ENCODE measurements around the gene CELSR2.
"Not testable (repeated sequence)": the region's sequence is repeated elsewhere in the genome, so short reads cannot be mapped to it uniquely, and the experiment has no call there.

- not testable (repeated sequence) for TF ChIP-seq CTCF (IDR thresholded peaks at IDR 0.05; ENCODE audit: low read depth, low read length); MYC (IDR thresholded peaks at IDR 0.05; ENCODE audit: low read depth, low read length); POLR2A (IDR thresholded peaks at IDR 0.05; ENCODE audit: extremely low read depth, insufficient read length); MAX (IDR thresholded peaks at IDR 0.05; ENCODE audit: low read depth, low read length)
Observed at GRCh38 chr1:109286762-109287161, 37.4 kb downstream of the CELSR2 start.

All from NB4 (cell line).